Endothelial cell of umbilical vein (primary cell): ENCODE data around the gene SYNJ1. TPM values are rescaled to one million over a fixed set of nuclear protein-coding genes. Genes with fewer than 3 reads are reported as not detected.

Experiments used
- BruUV-seq: library from RNA; stranded (reverse); fragments of 400-500 nt; replicated peaks from 2 replicates; lab custom pipeline; 2021; lab: Mats Ljungman, UMichigan
- CTCF ChIA-PET: fragments of 300-600, 350-600 bp; sonication (Branson Sonifier 250); formaldehyde crosslinking; loops from one replicate; lab custom pipeline; 2021; ENCODE audit warnings: antibody characterized with exemption, inconsistent platforms; lab: Charles Lee
- POLR2A ChIA-PET: fragments of 300-600, 350-600 bp; sonication (Branson Sonifier 250); formaldehyde crosslinking; loops from one replicate; lab custom pipeline; 2021; ENCODE audit warnings: antibody characterized with exemption, inconsistent platforms; lab: Charles Lee
- DNase-seq: peaks from one replicate; pipeline ENCODE4 v3.0.0-alpha.2; 2011; ENCODE audit warnings: low read depth, low spot score
- FAIRE-seq: peaks from 2 replicates; lab custom pipeline; 2011; peaks lifted over from hg19 to GRCh38; lab: Jason Lieb, UNC
- H2AFZ ChIP-seq: 2 replicates; pipeline ENCODE4 v1.6.0; 2012; ENCODE audit warnings: low read depth, low read length, control low read depth, inconsistent platforms
- H3K27ac ChIP-seq: 2 replicates; pipeline ENCODE4 v1.5.1; 2011; ENCODE audit warnings: low read depth, mild to moderate bottlenecking, control low read depth, low read length, moderate library complexity; ENCODE audit not compliant: insufficient read depth
- H3K27me3 ChIP-seq, 2 experiments: 2 replicates each; pipeline versions ENCODE4 v1.6.0 to v1.6.1; 2011; ENCODE audit warnings: low read length in 2 of 2, mixed read lengths in 1 of 2; ENCODE audit not compliant: control insufficient read depth in 2 of 2, insufficient read depth in 2 of 2
- H3K36me3 ChIP-seq, 2 experiments: 2 replicates in 1 of 2; 3 replicates in 1 of 2; pipeline ENCODE4 v1.5.1; 2011; ENCODE audit warnings: low read length in 2 of 2, mild to moderate bottlenecking in 1 of 2, moderate library complexity in 1 of 2; ENCODE audit not compliant: control insufficient read depth in 2 of 2, insufficient read depth in 2 of 2; ENCODE audit errors: extremely low read depth in 1 of 2
- H3K4me1 ChIP-seq: 3 replicates; pipeline ENCODE4 v1.5.1; 2011; ENCODE audit warnings: mild to moderate bottlenecking, low read length; ENCODE audit not compliant: control insufficient read depth, insufficient read depth; ENCODE audit errors: extremely low read depth
- H3K4me2 ChIP-seq: 2 replicates; pipeline ENCODE4 v1.6.1; 2011; ENCODE audit warnings: low read length, control low read depth, mixed read lengths; ENCODE audit not compliant: insufficient read depth
- H3K4me3 ChIP-seq, 3 experiments: fragments of 200-600 bp in 1 of 3; sonication (generic), shearing (Covaris generic) in 1 of 3; replicated peaks in 1 of 3; 2 replicates each; pipeline ENCODE4 v1.5.1; 2011 to 2016; ENCODE audit warnings: control low read depth in 3 of 3, low read length in 3 of 3, mild to moderate bottlenecking in 2 of 3, inconsistent platforms in 1 of 3, low read depth in 1 of 3, moderate library complexity in 1 of 3; ENCODE audit not compliant: insufficient read depth in 1 of 3
- H3K79me2 ChIP-seq: 2 replicates; pipeline ENCODE4 v1.6.0; 2012; ENCODE audit warnings: low read length, inconsistent platforms; ENCODE audit not compliant: control insufficient read depth, insufficient read depth
- H3K9ac ChIP-seq: replicated peaks from 2 replicates; pipeline ENCODE3; 2011; ENCODE audit warnings: low read length, control low read depth; ENCODE audit not compliant: insufficient read depth; ENCODE audit errors: extremely low read depth
- H3K9me1 ChIP-seq: replicated peaks from 3 replicates; pipeline ENCODE4 v1.6.0; 2011; ENCODE audit warnings: mild to moderate bottlenecking, low read length; ENCODE audit not compliant: control insufficient read depth, insufficient read depth; ENCODE audit errors: extremely low read depth
- H3K9me3 ChIP-seq: replicated peaks from 2 replicates; pipeline ENCODE4 v1.5.1; 2012; ENCODE audit warnings: low read length, inconsistent platforms; ENCODE audit not compliant: control insufficient read depth, insufficient read depth
- H4K20me1 ChIP-seq: replicated peaks from 2 replicates; pipeline ENCODE3; 2011; ENCODE audit warnings: mild to moderate bottlenecking, low read length; ENCODE audit not compliant: control insufficient read depth, insufficient read depth; ENCODE audit errors: extremely low read depth
- EZH2 ChIP-seq: IDR thresholded peaks from 2 replicates; pipeline ENCODE4 v1.6.1; 2012; ENCODE audit warnings: borderline replicate concordance, low read depth, mild to moderate bottlenecking, moderate library complexity, low read length, inconsistent platforms; ENCODE audit not compliant: severe bottlenecking
- FOS ChIP-seq: IDR thresholded peaks from 2 replicates; pipeline ENCODE4 v1.6.1; 2011; ENCODE audit warnings: mild to moderate bottlenecking, low read length, moderate library complexity, borderline replicate concordance; ENCODE audit not compliant: insufficient read depth
- GATA2 ChIP-seq: IDR thresholded peaks from 2 replicates; pipeline ENCODE4 v1.7.0; 2011; ENCODE audit warnings: low read depth, mild to moderate bottlenecking, moderate library complexity, mixed read lengths, low read length; ENCODE audit not compliant: insufficient read length, insufficient read depth
- JUN ChIP-seq: IDR thresholded peaks from 2 replicates; pipeline ENCODE4 v1.6.1; 2011; ENCODE audit warnings: borderline replicate concordance, low read depth; ENCODE audit not compliant: insufficient read length, insufficient read depth
- MAX ChIP-seq: IDR thresholded peaks from 2 replicates; pipeline ENCODE4 v1.6.1; 2011; ENCODE audit not compliant: insufficient read depth, insufficient read length
- MYC ChIP-seq: IDR thresholded peaks from one replicate; pipeline ENCODE4 v1.6.1; 2011; ENCODE audit warnings: mild to moderate bottlenecking, low read depth, low read length
- POLR2A ChIP-seq: IDR thresholded peaks from 2 replicates; pipeline ENCODE4 v1.6.1; 2012; ENCODE audit warnings: low read depth, mild to moderate bottlenecking, control low read depth, low read length
- POLR2AphosphoS5 ChIP-seq: IDR thresholded peaks from 2 replicates; pipeline ENCODE4 v1.6.1; 2012; ENCODE audit warnings: low read depth, mild to moderate bottlenecking, control low read depth, low read length, moderate library complexity; ENCODE audit not compliant: insufficient read depth
- dilution Hi-C: fragments of 300-500 bp; cut with MboI; formaldehyde crosslinking; loops from one replicate; pipeline ENCODE4 v1.15.0; 2019; ENCODE audit warnings: low sequenced_read_pairs; ENCODE audit not compliant: extremely low pct_ligation_motif_present
- intact Hi-C: fragments of 100-400 bp; cut with micrococcal nuclease; formaldehyde crosslinking; loops from one replicate; pipeline ENCODE4 v1.10.0; 2022
- polyA plus RNA-seq, 4 experiments: library from polyadenylated mRNA; depleted of rRNA in 3 of 4; stranded (reverse) in 3 of 4; unstranded in 1 of 4; fragments of >200 nt; gene quantifications; 2 replicates each; pipeline versions ENCODE4 v1.2.1 to v1.2.3, GENCODE V29; 2011 to 2012; ENCODE audit warnings: missing spikeins in 1 of 4
- total RNA-seq: library from RNA; stranded (reverse); gene quantifications from 2 replicates; pipeline ENCODE4 v1.2.3, GENCODE V29; 2021

The SYNJ1 gene
- total and polyA plus RNA-seq, 2 donors (not counting 3 experiments of a cell fraction or from before 2014, with no cell fraction given), result 5.9 to 17.0 TPM

DNA sequence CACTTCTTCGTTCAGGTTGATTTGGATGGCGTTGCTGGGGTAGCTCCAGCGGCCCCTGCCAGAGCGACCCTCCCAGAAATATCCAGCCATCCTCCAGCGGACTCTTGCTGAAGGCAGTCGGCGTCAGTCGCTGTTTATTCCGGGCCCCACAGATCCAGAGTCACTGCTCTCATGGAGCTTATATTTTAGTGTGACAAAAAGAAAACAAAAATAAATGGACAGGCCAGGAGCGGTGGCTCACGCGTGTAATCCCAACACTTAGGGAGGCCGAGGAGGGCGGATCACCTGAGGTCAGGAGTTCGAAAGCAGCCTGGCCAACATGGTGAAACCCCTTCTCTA is 114.8 kb downstream of the SYNJ1 start:
- Histone ChIP-seq H3K27ac (peak overlapping the region; percentile 79), H3K9ac (peak overlapping the region; percentile 76), H3K4me2 (peak overlapping the region; percentile 95), H3K9me1 (no peaks in the 10 kb centered on the region), H4K20me1 (no peaks in the 10 kb centered on the region), H3K27me3 (no peaks in the 10 kb centered on the region), H2AFZ (peak overlapping the region; percentile 31), H3K4me1 (peaks cover 10% of the 10 kb centered on the region), H3K9me3 (no peaks in the 10 kb centered on the region), H3K4me3 (peak overlapping the region; percentile 74 to 99 (median 95)), H3K36me3 (peaks cover 0 to 4% of the 10 kb centered on the region in 2 experiments), H3K79me2 (peaks cover 17% of the 10 kb centered on the region)
- FAIRE-seq (no peak), DNase-seq (no peak)
- ChIA-PET POLR2A (no interaction called here), CTCF (interaction anchor here (1.5 to 4.3 kb wide), 4 partner anchors 12 to 214 kb away, joined by 4 to 29 read pairs (median 9); partner anchors contain the start of gene SYNJ1)
- TF ChIP-seq EZH2 (no peak), POLR2A (no peak), POLR2AphosphoS5 (no peak), GATA2 (no peak), JUN (no peak), MAX (no peak), FOS (no peak), MYC (no peak)
- intact Hi-C loops (loop anchor here (1.0 to 5.0 kb wide), 3 partner anchors 89 to 157 kb away; partner anchors contain the start of gene SYNJ1), dilution Hi-C loops (no loop called here)
- TSS peak; percentile 93 for BruUV-seq
